Neural progenitor cell (in vitro differentiated cells): ENCODE measurements around the gene NUMB. TPM values are rescaled to one million over a fixed set of nuclear protein-coding genes. Genes with fewer than 3 reads are reported as not detected.

ENCODE experiments used
- DNase-seq: peaks from one replicate; pipeline ENCODE4 v3.0.0-alpha.2; 2016; ENCODE audit warnings: low spot score
- H2AFZ ChIP-seq: fragments of 200-600 bp; sonication (generic); replicated peaks from 2 replicates; pipeline ENCODE4 v1.6.1; 2016; ENCODE audit warnings: antibody characterized with exemption
- H3F3A ChIP-seq: fragments of 200-600 bp; sonication (generic); 2 replicates; pipeline ENCODE4 v1.6.1; 2016; ENCODE audit warnings: antibody characterized with exemption, low read depth
- H3K27ac ChIP-seq: fragments of 200-600 bp; sonication (generic); 2 replicates; pipeline ENCODE4 v1.5.1; 2016; ENCODE audit warnings: mild to moderate bottlenecking
- H3K27me3 ChIP-seq: fragments of 200-600 bp; sonication (generic); 2 replicates; pipeline ENCODE4 v1.6.1; 2016; ENCODE audit warnings: mild to moderate bottlenecking, moderate library complexity
- H3K36me3 ChIP-seq: fragments of 200-600 bp; sonication (generic); 2 replicates; pipeline ENCODE4 v1.5.1; 2016
- H3K4me1 ChIP-seq: fragments of 200-600 bp; sonication (generic); 2 replicates; pipeline ENCODE4 v1.6.1; 2016; ENCODE audit warnings: mixed run types
- H3K4me2 ChIP-seq: fragments of 200-600 bp; sonication (generic); 2 replicates; pipeline ENCODE4 v1.6.1; 2016
- H3K4me3 ChIP-seq: fragments of 200-600 bp; sonication (generic); 2 replicates; pipeline ENCODE4 v1.5.1; 2016
- H3K79me2 ChIP-seq: fragments of 200-600 bp; sonication (generic); 2 replicates; pipeline ENCODE4 v1.6.1; 2016; ENCODE audit warnings: low read depth
- H3K9ac ChIP-seq: fragments of 200-600 bp; sonication (generic); 2 replicates; pipeline ENCODE4 v1.6.1; 2016
- H3K9me3 ChIP-seq: fragments of 200-600 bp; sonication (generic); 2 replicates; pipeline ENCODE4 v1.5.1; 2016; ENCODE audit warnings: low read depth
- H4K20me1 ChIP-seq: fragments of 200-600 bp; sonication (generic); 2 replicates; pipeline ENCODE4 v1.6.1; 2016; ENCODE audit warnings: low read depth
- H3K27ac Mint-ChIP-seq: 3 replicates; pipeline ENCODE4 v1.8.0; 2021; ENCODE audit warnings: mixed read lengths
- H3K27me3 Mint-ChIP-seq: 2 replicates; pipeline ENCODE4 v1.8.0; 2022; ENCODE audit warnings: low read depth, mild to moderate bottlenecking, inconsistent platforms, moderate library complexity, mixed read lengths; ENCODE audit not compliant: insufficient read depth
- H3K36me3 Mint-ChIP-seq: 3 replicates; pipeline ENCODE4 v1.8.0; 2021; ENCODE audit warnings: mixed read lengths
- H3K4me1 Mint-ChIP-seq: 3 replicates; pipeline ENCODE4 v1.8.0; 2021; ENCODE audit warnings: mixed read lengths
- H3K4me3 Mint-ChIP-seq: 3 replicates; pipeline ENCODE4 v1.8.0; 2021; ENCODE audit warnings: mild to moderate bottlenecking, moderate library complexity, mixed read lengths
- H3K9me3 Mint-ChIP-seq: 3 replicates; pipeline ENCODE4 v1.8.0; 2020; ENCODE audit warnings: mixed read lengths
- CTCF ChIP-seq: fragments of 200-600 bp; sonication (generic); IDR thresholded peaks from 2 replicates; pipeline ENCODE4 v1.5.1; 2017; ENCODE audit warnings: antibody characterized with exemption, mild to moderate bottlenecking
- EZH2 ChIP-seq: fragments of 200-600 bp; sonication (generic); IDR thresholded peaks from 2 replicates; pipeline ENCODE4 v1.6.1; 2017; ENCODE audit warnings: antibody characterized with exemption, mild to moderate bottlenecking, moderate library complexity
- EZH2phosphoT487 ChIP-seq: fragments of 200-600 bp; sonication (generic); IDR thresholded peaks from 2 replicates; pipeline ENCODE4 v1.6.1; 2017; ENCODE audit warnings: antibody characterized with exemption
- total RNA-seq: library from RNA; depleted of rRNA; stranded (reverse); fragments of >200 nt; gene quantifications from 2 replicates; pipeline ENCODE4 v1.2.3, GENCODE V29; 2015; ENCODE audit warnings: low replicate concordance

Gene NUMB
- total RNA-seq, 1 donor from 2014 or later: 37.2 TPM

GRCh38 chr14:73305499-73305898, 152.8 kb downstream of the NUMB start:
- no peaks in the 10 kb centered on the region for H4K20me1 ChIP-seq
- no peak overlapping the region for H3K4me2 ChIP-seq

GRCh38 chr14:73295198-73295796, 163.0 kb downstream of the NUMB start:
- H3K27me3 ChIP-seq: no peaks in the 10 kb centered on the region
- no peak overlapping the region for H3K4me3 ChIP-seq
- no peak overlapping the region for H3K4me3 Mint-ChIP-seq
- peaks cover 6% of the 10 kb centered on the region for H3F3A ChIP-seq
- H3K27me3 Mint-ChIP-seq: no peaks in the 10 kb centered on the region
- H3K4me2 ChIP-seq: no peak overlapping the region
- peaks cover 8% of the 10 kb centered on the region for H3K36me3 Mint-ChIP-seq
- no peaks in the 10 kb centered on the region for H3K9me3 ChIP-seq
- H4K20me1 ChIP-seq: no peaks in the 10 kb centered on the region
- no peaks in the 10 kb centered on the region for H3K36me3 ChIP-seq
- H3K79me2 ChIP-seq: no peaks in the 10 kb centered on the region
- no peak overlapping the region for H3K27ac ChIP-seq
- no peak overlapping the region for H2AFZ ChIP-seq
- peak; percentile 65 for DNase-seq
- H3K9me3 Mint-ChIP-seq: no peaks in the 10 kb centered on the region
- no peaks in the 10 kb centered on the region for H3K4me1 ChIP-seq
- no peaks in the 10 kb centered on the region for H3K4me1 Mint-ChIP-seq
- TF ChIP-seq EZH2 (no peak), CTCF (peak; percentile 90)
- no peak overlapping the region for H3K27ac Mint-ChIP-seq
- H3K9ac ChIP-seq: no peak overlapping the region

More at GRCh38 chr14:73305499-73305898, 152.8 kb downstream of the NUMB start:
- H3K4me1 ChIP-seq: no peaks in the 10 kb centered on the region
- Mint-ChIP-seq H3K27ac (no peak overlapping the region), H3K9me3 (no peaks in the 10 kb centered on the region), H3K36me3 (peaks cover 3% of the 10 kb centered on the region), H3K4me1 (no peaks in the 10 kb centered on the region), H3K4me3 (no peak overlapping the region), H3K27me3 (no peaks in the 10 kb centered on the region)
- no peak overlapping the region for H3K4me3 ChIP-seq
- TF ChIP-seq EZH2phosphoT487 (no peak), CTCF (no peak), EZH2 (no peak)
- no peaks in the 10 kb centered on the region for H3F3A ChIP-seq
- no peaks in the 10 kb centered on the region for H3K9me3 ChIP-seq
- H3K27ac ChIP-seq: no peak overlapping the region
- no peaks in the 10 kb centered on the region for H3K36me3 ChIP-seq
- DNase-seq: no peak
- no peak overlapping the region for H3K9ac ChIP-seq
- H3K79me2 ChIP-seq: no peaks in the 10 kb centered on the region
- H2AFZ ChIP-seq: no peak overlapping the region
- no peaks in the 10 kb centered on the region for H3K27me3 ChIP-seq

- Mint-ChIP-seq H3K27ac (no peak overlapping the region), H3K36me3 (peaks cover 8% of the 10 kb centered on the region)
- DNase-seq: no peak
Observed at GRCh38 chr14:73293782-73294781, 164.3 kb downstream of the NUMB start.

More at GRCh38 chr14:73293782-73294781, 164.3 kb downstream of the NUMB start:
- no peak overlapping the region for H3K27ac ChIP-seq
- H3K4me3 ChIP-seq: no peak overlapping the region
- no peaks in the 10 kb centered on the region for H3K79me2 ChIP-seq
- no peak overlapping the region for H2AFZ ChIP-seq
- Mint-ChIP-seq H3K4me1 (no peaks in the 10 kb centered on the region), H3K4me3 (no peak overlapping the region), H3K27me3 (no peaks in the 10 kb centered on the region), H3K9me3 (no peaks in the 10 kb centered on the region)
- no peak overlapping the region for H3K4me2 ChIP-seq
- H4K20me1 ChIP-seq: no peaks in the 10 kb centered on the region
- no peaks in the 10 kb centered on the region for H3K27me3 ChIP-seq
- no peak overlapping the region for H3K9ac ChIP-seq
- H3K9me3 ChIP-seq: no peaks in the 10 kb centered on the region
- no peak for TF ChIP-seq EZH2
- TF ChIP-seq EZH2phosphoT487: no peak
- no peak for TF ChIP-seq CTCF
- peaks cover 6% of the 10 kb centered on the region for H3F3A ChIP-seq
- no peaks in the 10 kb centered on the region for H3K36me3 ChIP-seq
- H3K4me1 ChIP-seq: peaks cover 4% of the 10 kb centered on the region
